ENCODE data around the gene MAGI1.

The MAGI1 gene

DNA sequence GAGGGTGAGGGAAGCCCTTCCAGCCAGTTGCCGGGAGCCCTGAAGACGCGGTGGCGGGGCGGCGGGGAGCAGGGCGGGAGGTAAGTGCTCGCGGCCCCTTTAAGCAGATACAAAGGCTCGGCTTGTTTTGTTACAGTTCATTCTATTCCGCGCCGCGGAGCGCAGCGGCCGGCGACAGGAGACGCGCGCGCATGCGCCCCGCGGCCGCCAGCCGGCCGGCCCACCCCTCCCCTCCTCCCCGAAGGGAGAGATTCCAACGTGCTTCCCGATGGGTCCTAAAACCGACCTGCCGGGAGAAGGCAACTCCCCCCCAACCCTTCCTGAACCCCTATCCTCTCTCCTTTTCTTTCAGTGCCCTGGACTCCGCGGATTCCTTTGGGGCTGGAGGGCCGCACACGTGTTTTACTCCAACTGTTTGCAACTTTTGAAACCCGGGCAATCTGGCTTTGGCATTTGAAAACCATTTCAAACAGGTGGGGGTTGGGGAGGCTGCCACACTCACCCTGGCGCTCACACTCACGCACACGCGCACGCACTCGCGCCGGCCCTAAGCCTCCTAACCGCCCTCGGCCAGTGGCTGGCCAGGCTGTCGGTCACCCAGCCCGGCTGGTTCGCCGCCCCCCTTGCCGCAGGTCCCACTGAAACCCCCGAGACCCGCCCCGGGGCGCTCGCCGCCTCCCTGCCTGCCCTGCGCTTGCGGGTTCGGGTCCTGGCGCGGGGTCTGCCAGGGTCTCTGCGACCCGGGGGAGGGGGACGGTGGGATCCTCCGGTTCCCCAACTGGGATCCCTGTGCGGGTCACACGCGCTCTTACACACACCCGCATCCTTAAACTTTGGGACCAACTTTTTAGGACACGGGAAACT lies at the start of gene MAGI1:
MAGI1 (minus strand) TSS at position 193 of the 864 bp plus-strand sequence. CDS start 610 bp downstream, outside the sequence.
- in situ Hi-C loops (cut with MboI; ENCODE audit: low sequenced_read_pairs, unreplicated experiment), result no loop called here
- DNase-seq (ENCODE audit: low spot score), result peak; percentile 91
- TF ChIP-seq, protein P1, sequence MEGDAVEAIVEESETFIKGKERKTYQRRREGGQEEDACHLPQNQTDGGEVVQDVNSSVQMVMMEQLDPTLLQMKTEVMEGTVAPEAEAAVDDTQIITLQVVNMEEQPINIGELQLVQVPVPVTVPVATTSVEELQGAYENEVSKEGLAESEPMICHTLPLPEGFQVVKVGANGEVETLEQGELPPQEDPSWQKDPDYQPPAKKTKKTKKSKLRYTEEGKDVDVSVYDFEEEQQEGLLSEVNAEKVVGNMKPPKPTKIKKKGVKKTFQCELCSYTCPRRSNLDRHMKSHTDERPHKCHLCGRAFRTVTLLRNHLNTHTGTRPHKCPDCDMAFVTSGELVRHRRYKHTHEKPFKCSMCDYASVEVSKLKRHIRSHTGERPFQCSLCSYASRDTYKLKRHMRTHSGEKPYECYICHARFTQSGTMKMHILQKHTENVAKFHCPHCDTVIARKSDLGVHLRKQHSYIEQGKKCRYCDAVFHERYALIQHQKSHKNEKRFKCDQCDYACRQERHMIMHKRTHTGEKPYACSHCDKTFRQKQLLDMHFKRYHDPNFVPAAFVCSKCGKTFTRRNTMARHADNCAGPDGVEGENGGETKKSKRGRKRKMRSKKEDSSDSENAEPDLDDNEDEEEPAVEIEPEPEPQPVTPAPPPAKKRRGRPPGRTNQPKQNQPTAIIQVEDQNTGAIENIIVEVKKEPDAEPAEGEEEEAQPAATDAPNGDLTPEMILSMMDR (IDR thresholded peaks at IDR 0.05; ENCODE audit: borderline replicate concordance, control extremely low read depth, extremely low read depth, insufficient read depth, missing control alignments), result no peak

DNA sequence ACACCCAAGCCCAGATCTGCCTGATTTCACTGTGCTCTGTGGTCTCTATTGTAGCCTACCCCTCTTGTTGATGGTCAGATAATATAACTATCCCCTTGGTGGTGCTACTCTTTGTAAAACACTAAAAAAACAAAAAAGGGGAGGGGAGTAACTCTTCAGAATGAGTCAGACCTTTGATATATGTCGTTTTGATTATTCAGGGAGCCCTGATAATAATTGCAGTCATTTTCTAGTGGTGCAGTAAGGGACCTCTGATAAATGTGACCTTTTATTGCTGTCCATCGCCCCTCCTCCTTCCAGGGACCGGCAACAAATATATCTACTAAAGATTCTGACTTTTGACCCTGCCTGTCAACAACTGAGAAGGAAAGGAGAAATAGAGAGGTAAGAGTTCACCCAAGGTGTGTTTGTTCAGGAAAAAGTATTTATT lies 45.1 kb upstream of the MAGI1 start:
- in situ Hi-C loops (cut with MboI; ENCODE audit: low sequenced_read_pairs, unreplicated experiment), result no loop called here
- TF ChIP-seq, protein P1 (IDR thresholded peaks at IDR 0.05; ENCODE audit: borderline replicate concordance, control extremely low read depth, extremely low read depth, insufficient read depth, missing control alignments), result no peak
- DNase-seq (ENCODE audit: low spot score), result no peak

DNA sequence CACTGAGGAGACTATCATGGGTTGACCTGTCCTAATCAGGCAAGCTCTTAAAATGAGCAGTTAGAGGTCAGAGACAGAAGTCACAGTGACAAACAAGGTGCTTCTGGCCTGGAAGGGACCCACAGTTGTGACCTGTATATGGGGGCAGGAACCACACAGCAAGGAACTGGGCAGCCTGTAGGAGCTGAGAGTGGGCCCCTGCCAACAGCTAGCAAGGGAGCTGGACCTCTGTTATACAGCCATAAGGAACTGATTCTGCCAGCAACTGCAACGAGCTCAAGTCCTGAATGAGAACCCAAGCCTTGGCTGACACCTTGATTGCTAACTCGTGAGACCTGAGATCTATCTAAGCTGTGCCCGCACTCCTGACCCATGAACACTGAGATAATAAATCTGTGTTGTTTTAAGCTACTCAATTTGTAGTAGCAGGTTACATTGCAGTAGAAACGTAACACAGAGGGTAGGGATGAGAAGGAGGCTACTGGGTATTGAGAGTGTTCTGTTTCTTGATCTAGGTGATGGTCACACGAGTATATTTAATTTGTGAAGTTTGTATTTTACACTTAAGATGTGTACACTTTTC lies 44.5 kb upstream of the MAGI1 start:
- in situ Hi-C loops (cut with MboI; ENCODE audit: low sequenced_read_pairs, unreplicated experiment), result no loop called here
- no peak for DNase-seq (ENCODE audit: low spot score)
- TF ChIP-seq, protein P1 (IDR thresholded peaks at IDR 0.05; ENCODE audit: borderline replicate concordance, control extremely low read depth, extremely low read depth, insufficient read depth, missing control alignments), result no peak

DNA sequence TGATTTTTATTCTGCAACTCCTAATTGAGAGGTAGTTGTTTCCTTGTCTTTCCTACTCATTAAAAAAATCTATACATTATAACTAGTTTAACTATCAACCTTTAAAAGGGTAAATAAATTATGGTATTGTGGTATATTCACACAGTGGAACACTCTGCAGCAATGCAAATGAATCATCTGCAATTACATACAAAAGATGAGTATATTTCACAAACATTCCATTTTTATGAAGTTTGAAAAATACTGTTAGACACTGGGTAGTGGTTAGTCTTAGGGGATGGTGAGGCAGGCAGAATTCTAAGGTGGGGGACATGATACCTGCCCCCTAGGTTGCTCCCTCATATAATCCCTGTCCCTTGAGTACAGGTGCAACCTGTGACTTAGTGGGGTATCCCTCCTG lies 44.0 kb upstream of the MAGI1 start:
- TF ChIP-seq, protein P1 (IDR thresholded peaks at IDR 0.05; ENCODE audit: borderline replicate concordance, control extremely low read depth, extremely low read depth, insufficient read depth, missing control alignments), result no peak
- no peak for DNase-seq (ENCODE audit: low spot score)
- in situ Hi-C loops (cut with MboI; ENCODE audit: low sequenced_read_pairs, unreplicated experiment), result no loop called here

DNA sequence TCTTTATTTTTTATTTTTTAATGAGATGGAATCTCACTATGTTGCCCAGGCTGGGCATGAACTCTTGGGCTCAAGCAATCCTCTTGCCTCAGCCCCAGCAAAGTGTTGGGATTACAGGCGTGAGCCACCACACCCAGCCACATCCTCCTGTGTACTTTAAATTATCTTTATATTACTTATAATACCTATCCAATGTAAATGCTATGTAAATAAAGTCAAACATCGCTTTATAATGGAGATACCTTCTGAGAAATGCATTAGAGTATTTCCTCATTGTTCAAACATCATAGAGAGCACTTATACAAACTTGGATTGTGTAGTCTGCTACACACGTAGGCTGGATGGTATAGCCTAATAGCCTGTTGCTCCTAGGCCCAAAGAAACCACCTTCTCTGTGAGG lies 41.4 kb upstream of the MAGI1 start:
- TF ChIP-seq, protein P1 (IDR thresholded peaks at IDR 0.05; ENCODE audit: borderline replicate concordance, control extremely low read depth, extremely low read depth, insufficient read depth, missing control alignments), result no peak
- no peak for DNase-seq (ENCODE audit: low spot score)
- in situ Hi-C loops (cut with MboI; ENCODE audit: low sequenced_read_pairs, unreplicated experiment), result no loop called here

DNA sequence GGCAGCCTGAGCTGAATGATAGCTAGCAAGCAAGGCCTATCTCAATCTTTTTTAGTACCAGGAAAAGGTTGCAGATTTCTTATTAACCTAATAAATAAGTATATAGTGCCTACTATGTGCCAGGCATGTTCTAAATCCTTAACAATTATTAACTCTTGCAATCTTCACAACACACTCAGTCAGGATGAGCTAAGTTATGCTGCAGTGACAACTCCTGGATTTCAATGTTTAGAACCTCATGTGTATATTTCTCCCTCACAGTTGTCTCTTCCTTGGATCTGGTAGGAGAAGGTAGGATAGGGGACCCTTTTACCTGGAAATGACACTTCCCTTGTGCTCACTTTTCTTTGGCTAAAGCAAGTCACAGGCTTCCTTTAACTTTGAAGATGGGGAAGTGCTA lies 39.3 kb upstream of the MAGI1 start:
- TF ChIP-seq, protein P1 (IDR thresholded peaks at IDR 0.05; ENCODE audit: borderline replicate concordance, control extremely low read depth, extremely low read depth, insufficient read depth, missing control alignments), result no peak
- no peak for DNase-seq (ENCODE audit: low spot score)
- in situ Hi-C loops (cut with MboI; ENCODE audit: low sequenced_read_pairs, unreplicated experiment), result no loop called here

Data from GM13976 (cell line).